K562 (cell line): ENCODE results near the gene GART. TPM values are rescaled to one million over a fixed set of nuclear protein-coding genes. Genes with fewer than 3 reads are reported as not detected.

Experiments used
- BRF2 ChIP-seq: IDR thresholded peaks from 3 replicates; pipeline ENCODE4 v1.6.1; 2011; ENCODE audit warnings: borderline replicate concordance, mild to moderate bottlenecking; ENCODE audit not compliant: insufficient read length, insufficient read depth
- CHD1 ChIP-seq: fragments of 200-600 bp; sonication (generic); IDR thresholded peaks from one replicate; pipeline ENCODE4 v1.6.1; 2012; ENCODE audit warnings: mild to moderate bottlenecking, moderate library complexity, low read length, inconsistent platforms
- LARP7 ChIP-seq: fragments of 450-650 bp; IDR thresholded peaks from 2 replicates; pipeline ENCODE4 v1.6.1; 2016
- MAFF ChIP-seq: IDR thresholded peaks from 2 replicates; pipeline ENCODE4 v1.6.1; 2012; ENCODE audit warnings: low read length, improper control_type of control experiment
- RB1 ChIP-seq: fragments of 450-650 bp; IDR thresholded peaks from 2 replicates; pipeline ENCODE4 v1.6.1; 2017; ENCODE audit warnings: low read depth, mild to moderate bottlenecking
- RBM25 ChIP-seq: fragments of 200-400 bp; formaldehyde crosslinking; IDR thresholded peaks from 2 replicates; pipeline ENCODE4 v1.6.1; 2018; ENCODE audit warnings: low read length, low read depth, moderate library complexity; ENCODE audit not compliant: severe bottlenecking
- SMAD1 ChIP-seq: fragments of 150-350 bp; IDR thresholded peaks from 2 replicates; pipeline ENCODE4 v1.6.1; 2014; ENCODE audit warnings: low read length, low read depth; ENCODE audit not compliant: partially characterized antibody
- SMAD4 ChIP-seq: fragments of 250-450 bp; sonication (Bioruptor Pico); conservative IDR thresholded peaks from 2 replicates; pipeline ENCODE4 v1.8.0; 2021; ENCODE audit warnings: inconsistent platforms, mild to moderate bottlenecking, moderate library complexity
- SMARCE1 ChIP-seq: fragments of 450-650 bp; IDR thresholded peaks from 2 replicates; pipeline ENCODE4 v1.7.1; 2016; ENCODE audit warnings: mild to moderate bottlenecking
- TEAD2 ChIP-seq: fragments of 450-650 bp; IDR thresholded peaks from 2 replicates; pipeline ENCODE4 v1.6.1; 2016; ENCODE audit warnings: missing genetic modification characterization, control low read depth, missing compliant biosample characterization
- TRIM24 ChIP-seq, 2 experiments: fragments of 450-650 bp; IDR thresholded peaks; 2 replicates each; pipeline ENCODE4 v1.6.1; 2016
- TRIM28 ChIP-seq: fragments of 450-650 bp; IDR thresholded peaks from 2 replicates; pipeline ENCODE4 v1.6.1; 2017
- ZC3H8 ChIP-seq: fragments of 450-650 bp; IDR thresholded peaks from 2 replicates; pipeline ENCODE4 v1.6.1; 2017
- ZNF445 ChIP-seq: fragments of 250-450 bp; sonication (Bioruptor Pico); IDR thresholded peaks from 2 replicates; pipeline ENCODE4 v1.4.0; 2020; ENCODE audit warnings: low read depth, mild to moderate bottlenecking, moderate library complexity
- polyA plus RNA-seq, 8 experiments: library from polyadenylated mRNA; depleted of rRNA in 4 of 8; stranded (reverse) in 5 of 8; unstranded in 3 of 8; fragments of >200 nt; fragmentation: Nextera tagmentation in 2 of 8; fragmentation: Illumina TruSeq in 1 of 8; extraction: Ambion mirVana in 2 of 8; extraction: Trizol in 1 of 8; gene quantifications; 2 replicates each; pipeline versions ENCODE4 v1.2.1 to v1.2.3, GENCODE V29; 2011 to 2014; ENCODE audit warnings: inconsistent platforms in 1 of 8, missing spikeins in 1 of 8
- total RNA-seq, 7 experiments: library from RNA; depleted of rRNA in 6 of 7; stranded (reverse); fragments of >200 nt in 6 of 7; fragmentation: Illumina TruSeq in 2 of 7; extraction: Trizol in 2 of 7; gene quantifications; 2 replicates each; pipeline versions ENCODE4 v1.2.1 to v1.2.3, GENCODE V29; 2011 to 2021; ENCODE audit warnings: low replicate concordance in 1 of 7
- TF ChIP-seq, protein P1 (sequence below): IDR thresholded peaks from 2 replicates; pipeline ENCODE4 v1.6.1; 2016; ENCODE audit warnings: missing genetic modification characterization, missing compliant biosample characterization
- TF ChIP-seq, protein P2 (sequence below): fragments of 250-450 bp; sonication (Bioruptor Pico); IDR thresholded peaks from 2 replicates; pipeline ENCODE4 v1.8.0; 2022; ENCODE audit warnings: inconsistent platforms
- TF ChIP-seq, protein P3 (sequence below): fragments of 450-650 bp; IDR thresholded peaks from 2 replicates; pipeline ENCODE4 v1.6.1; 2016; ENCODE audit warnings: low read depth

The GART gene
- total and polyA plus RNA-seq, 9 of the 15 experiments (the other 6 are each of a cell fraction or from before 2014, with no cell fraction given): 141 to 429 (median 349) TPM

DNA sequence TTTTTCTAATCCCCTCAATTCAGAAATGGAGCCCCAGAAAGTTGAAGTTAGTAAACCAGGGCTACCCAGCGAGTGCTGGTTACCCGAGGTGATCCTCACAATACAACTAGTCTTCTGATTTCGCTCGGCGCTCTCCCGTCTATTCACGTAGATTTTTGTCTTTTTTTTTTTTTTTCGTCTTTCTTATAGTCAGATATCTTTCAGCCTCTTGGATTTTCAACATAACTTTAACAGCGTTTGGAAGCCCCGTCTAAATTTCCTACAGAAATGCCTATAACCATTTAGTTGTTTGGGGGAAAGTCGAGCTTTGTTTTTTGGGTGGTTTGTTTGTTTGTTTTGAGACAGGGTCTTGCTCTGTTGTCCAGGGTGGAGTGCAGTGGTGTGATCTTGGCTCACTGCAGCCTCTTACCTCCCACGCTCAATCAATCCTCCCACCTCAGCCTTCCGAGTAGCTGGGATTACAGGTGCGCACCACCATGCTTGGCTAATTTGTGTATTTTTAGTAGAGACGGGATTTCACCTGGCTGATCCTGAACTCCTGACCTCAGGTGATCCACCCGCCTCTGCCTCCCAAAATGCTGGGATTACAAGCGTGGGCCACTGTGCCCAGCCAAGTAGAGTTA is 61.3 kb downstream of the GART start (continued):
- TF ChIP-seq, protein P1, sequence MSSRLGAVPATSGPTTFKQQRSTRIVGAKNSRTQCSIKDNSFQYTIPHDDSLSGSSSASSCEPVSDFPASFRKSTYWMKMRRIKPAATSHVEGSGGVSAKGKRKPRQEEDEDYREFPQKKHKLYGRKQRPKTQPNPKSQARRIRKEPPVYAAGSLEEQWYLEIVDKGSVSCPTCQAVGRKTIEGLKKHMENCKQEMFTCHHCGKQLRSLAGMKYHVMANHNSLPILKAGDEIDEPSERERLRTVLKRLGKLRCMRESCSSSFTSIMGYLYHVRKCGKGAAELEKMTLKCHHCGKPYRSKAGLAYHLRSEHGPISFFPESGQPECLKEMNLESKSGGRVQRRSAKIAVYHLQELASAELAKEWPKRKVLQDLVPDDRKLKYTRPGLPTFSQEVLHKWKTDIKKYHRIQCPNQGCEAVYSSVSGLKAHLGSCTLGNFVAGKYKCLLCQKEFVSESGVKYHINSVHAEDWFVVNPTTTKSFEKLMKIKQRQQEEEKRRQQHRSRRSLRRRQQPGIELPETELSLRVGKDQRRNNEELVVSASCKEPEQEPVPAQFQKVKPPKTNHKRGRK (tag): 0 out of 2 replicates have a peak, but pooled peaks have one; percentile 30
- TF ChIP-seq MAFF: no peak
- TF ChIP-seq, protein P2, sequence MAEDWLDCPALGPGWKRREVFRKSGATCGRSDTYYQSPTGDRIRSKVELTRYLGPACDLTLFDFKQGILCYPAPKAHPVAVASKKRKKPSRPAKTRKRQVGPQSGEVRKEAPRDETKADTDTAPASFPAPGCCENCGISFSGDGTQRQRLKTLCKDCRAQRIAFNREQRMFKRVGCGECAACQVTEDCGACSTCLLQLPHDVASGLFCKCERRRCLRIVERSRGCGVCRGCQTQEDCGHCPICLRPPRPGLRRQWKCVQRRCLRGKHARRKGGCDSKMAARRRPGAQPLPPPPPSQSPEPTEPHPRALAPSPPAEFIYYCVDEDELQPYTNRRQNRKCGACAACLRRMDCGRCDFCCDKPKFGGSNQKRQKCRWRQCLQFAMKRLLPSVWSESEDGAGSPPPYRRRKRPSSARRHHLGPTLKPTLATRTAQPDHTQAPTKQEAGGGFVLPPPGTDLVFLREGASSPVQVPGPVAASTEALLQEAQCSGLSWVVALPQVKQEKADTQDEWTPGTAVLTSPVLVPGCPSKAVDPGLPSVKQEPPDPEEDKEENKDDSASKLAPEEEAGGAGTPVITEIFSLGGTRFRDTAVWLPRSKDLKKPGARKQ (CRISPR knock-in tag): no peak
- TF ChIP-seq TRIM28: 0 out of 2 replicates have a peak, but pooled peaks have one; percentile 8
- no peak for TF ChIP-seq CHD1
- TF ChIP-seq, protein P3, sequence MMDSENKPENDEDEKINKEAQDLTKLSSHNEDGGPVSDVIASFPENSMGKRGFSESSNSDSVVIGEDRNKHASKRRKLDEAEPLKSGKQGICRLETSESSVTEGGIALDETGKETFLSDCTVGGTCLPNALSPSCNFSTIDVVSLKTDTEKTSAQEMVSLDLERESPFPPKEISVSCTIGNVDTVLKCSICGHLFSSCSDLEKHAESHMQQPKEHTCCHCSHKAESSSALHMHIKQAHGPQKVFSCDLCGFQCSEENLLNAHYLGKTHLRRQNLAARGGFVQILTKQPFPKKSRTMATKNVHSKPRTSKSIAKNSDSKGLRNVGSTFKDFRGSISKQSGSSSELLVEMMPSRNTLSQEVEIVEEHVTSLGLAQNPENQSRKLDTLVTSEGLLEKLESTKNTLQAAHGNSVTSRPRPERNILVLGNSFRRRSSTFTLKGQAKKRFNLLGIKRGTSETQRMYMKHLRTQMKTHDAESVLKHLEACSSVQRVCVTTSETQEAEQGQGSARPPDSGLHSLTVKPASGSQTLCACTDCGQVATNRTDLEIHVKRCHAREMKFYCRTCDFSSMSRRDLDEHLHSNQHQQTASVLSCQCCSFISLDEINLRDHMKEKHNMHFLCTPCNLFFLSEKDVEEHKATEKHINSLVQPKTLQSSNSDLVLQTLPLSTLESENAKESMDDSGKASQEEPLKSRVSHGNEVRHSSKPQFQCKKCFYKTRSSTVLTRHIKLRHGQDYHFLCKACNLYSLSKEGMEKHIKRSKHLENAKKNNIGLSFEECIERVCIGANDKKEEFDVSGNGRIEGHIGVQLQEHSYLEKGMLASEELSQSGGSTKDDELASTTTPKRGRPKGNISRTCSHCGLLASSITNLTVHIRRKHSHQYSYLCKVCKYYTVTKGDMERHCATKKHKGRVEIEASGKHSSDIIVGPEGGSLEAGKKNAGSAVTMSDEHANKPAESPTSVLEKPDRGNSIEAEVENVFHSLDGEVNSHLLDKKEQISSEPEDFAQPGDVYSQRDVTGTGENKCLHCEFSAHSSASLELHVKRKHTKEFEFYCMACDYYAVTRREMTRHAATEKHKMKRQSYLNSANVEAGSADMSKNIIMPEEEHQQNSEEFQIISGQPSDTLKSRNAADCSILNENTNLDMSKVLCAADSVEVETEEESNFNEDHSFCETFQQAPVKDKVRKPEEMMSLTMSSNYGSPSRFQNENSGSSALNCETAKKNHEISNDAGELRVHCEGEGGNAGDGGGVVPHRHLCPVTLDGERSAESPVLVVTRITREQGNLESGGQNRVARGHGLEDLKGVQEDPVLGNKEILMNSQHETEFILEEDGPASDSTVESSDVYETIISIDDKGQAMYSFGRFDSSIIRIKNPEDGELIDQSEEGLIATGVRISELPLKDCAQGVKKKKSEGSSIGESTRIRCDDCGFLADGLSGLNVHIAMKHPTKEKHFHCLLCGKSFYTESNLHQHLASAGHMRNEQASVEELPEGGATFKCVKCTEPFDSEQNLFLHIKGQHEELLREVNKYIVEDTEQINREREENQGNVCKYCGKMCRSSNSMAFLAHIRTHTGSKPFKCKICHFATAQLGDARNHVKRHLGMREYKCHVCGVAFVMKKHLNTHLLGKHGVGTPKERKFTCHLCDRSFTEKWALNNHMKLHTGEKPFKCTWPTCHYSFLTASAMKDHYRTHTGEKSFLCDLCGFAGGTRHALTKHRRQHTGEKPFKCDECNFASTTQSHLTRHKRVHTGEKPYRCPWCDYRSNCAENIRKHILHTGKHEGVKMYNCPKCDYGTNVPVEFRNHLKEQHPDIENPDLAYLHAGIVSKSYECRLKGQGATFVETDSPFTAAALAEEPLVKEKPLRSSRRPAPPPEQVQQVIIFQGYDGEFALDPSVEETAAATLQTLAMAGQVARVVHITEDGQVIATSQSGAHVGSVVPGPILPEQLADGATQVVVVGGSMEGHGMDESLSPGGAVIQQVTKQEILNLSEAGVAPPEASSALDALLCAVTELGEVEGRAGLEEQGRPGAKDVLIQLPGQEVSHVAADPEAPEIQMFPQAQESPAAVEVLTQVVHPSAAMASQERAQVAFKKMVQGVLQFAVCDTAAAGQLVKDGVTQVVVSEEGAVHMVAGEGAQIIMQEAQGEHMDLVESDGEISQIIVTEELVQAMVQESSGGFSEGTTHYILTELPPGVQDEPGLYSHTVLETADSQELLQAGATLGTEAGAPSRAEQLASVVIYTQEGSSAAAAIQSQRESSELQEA: no peak; the same call in 1 of the 2 replicates
- no peak for TF ChIP-seq ZNF445 (CRISPR knock-in tag)
- no peak for TF ChIP-seq LARP7
- no peak for TF ChIP-seq TEAD2 (tag)
- TF ChIP-seq ZC3H8: no peak
- peak; percentile 61; the same call in 1 of the 2 replicates for TF ChIP-seq SMARCE1
- TF ChIP-seq SMAD1: peak; percentile 13
- TF ChIP-seq RBM25: peak; percentile 55
- no peak; the same call in 1 of the 2 replicates for TF ChIP-seq SMAD4 (CRISPR knock-in tag)
- 0 out of 4 replicates have a peak, but pooled peaks of 1 of the 2 experiments have one; percentile 6 for TF ChIP-seq TRIM24 (IDR thresholded peaks at IDR 0.05)
- TF ChIP-seq BRF2: no peak
- TF ChIP-seq RB1: no peak
